Neural progenitor cell (in vitro differentiated cells): ENCODE results near the gene MED27. TPM values are rescaled to one million over a fixed set of nuclear protein-coding genes. Genes with fewer than 3 reads are reported as not detected.

Source experiments
- DNase-seq: peaks from one replicate; pipeline ENCODE4 v3.0.0-alpha.2; 2016; ENCODE audit warnings: low spot score
- H2AFZ ChIP-seq: fragments of 200-600 bp; sonication (generic); replicated peaks from 2 replicates; pipeline ENCODE4 v1.6.1; 2016; ENCODE audit warnings: antibody characterized with exemption
- H3F3A ChIP-seq: fragments of 200-600 bp; sonication (generic); 2 replicates; pipeline ENCODE4 v1.6.1; 2016; ENCODE audit warnings: antibody characterized with exemption, low read depth
- H3K27ac ChIP-seq: fragments of 200-600 bp; sonication (generic); 2 replicates; pipeline ENCODE4 v1.5.1; 2016; ENCODE audit warnings: mild to moderate bottlenecking
- H3K27me3 ChIP-seq: fragments of 200-600 bp; sonication (generic); 2 replicates; pipeline ENCODE4 v1.6.1; 2016; ENCODE audit warnings: mild to moderate bottlenecking, moderate library complexity
- H3K36me3 ChIP-seq: fragments of 200-600 bp; sonication (generic); 2 replicates; pipeline ENCODE4 v1.5.1; 2016
- H3K4me1 ChIP-seq: fragments of 200-600 bp; sonication (generic); 2 replicates; pipeline ENCODE4 v1.6.1; 2016; ENCODE audit warnings: mixed run types
- H3K4me2 ChIP-seq: fragments of 200-600 bp; sonication (generic); 2 replicates; pipeline ENCODE4 v1.6.1; 2016
- H3K4me3 ChIP-seq: fragments of 200-600 bp; sonication (generic); 2 replicates; pipeline ENCODE4 v1.5.1; 2016
- H3K79me2 ChIP-seq: fragments of 200-600 bp; sonication (generic); 2 replicates; pipeline ENCODE4 v1.6.1; 2016; ENCODE audit warnings: low read depth
- H3K9ac ChIP-seq: fragments of 200-600 bp; sonication (generic); 2 replicates; pipeline ENCODE4 v1.6.1; 2016
- H3K9me3 ChIP-seq: fragments of 200-600 bp; sonication (generic); 2 replicates; pipeline ENCODE4 v1.5.1; 2016; ENCODE audit warnings: low read depth
- H4K20me1 ChIP-seq: fragments of 200-600 bp; sonication (generic); 2 replicates; pipeline ENCODE4 v1.6.1; 2016; ENCODE audit warnings: low read depth
- H3K27ac Mint-ChIP-seq: 3 replicates; pipeline ENCODE4 v1.8.0; 2021; ENCODE audit warnings: mixed read lengths
- H3K27me3 Mint-ChIP-seq: 2 replicates; pipeline ENCODE4 v1.8.0; 2022; ENCODE audit warnings: low read depth, mild to moderate bottlenecking, inconsistent platforms, moderate library complexity, mixed read lengths; ENCODE audit not compliant: insufficient read depth
- H3K36me3 Mint-ChIP-seq: 3 replicates; pipeline ENCODE4 v1.8.0; 2021; ENCODE audit warnings: mixed read lengths
- H3K4me1 Mint-ChIP-seq: 3 replicates; pipeline ENCODE4 v1.8.0; 2021; ENCODE audit warnings: mixed read lengths
- H3K4me3 Mint-ChIP-seq: 3 replicates; pipeline ENCODE4 v1.8.0; 2021; ENCODE audit warnings: mild to moderate bottlenecking, moderate library complexity, mixed read lengths
- H3K9me3 Mint-ChIP-seq: 3 replicates; pipeline ENCODE4 v1.8.0; 2020; ENCODE audit warnings: mixed read lengths
- CTCF ChIP-seq: fragments of 200-600 bp; sonication (generic); IDR thresholded peaks from 2 replicates; pipeline ENCODE4 v1.5.1; 2017; ENCODE audit warnings: antibody characterized with exemption, mild to moderate bottlenecking
- EZH2 ChIP-seq: fragments of 200-600 bp; sonication (generic); IDR thresholded peaks from 2 replicates; pipeline ENCODE4 v1.6.1; 2017; ENCODE audit warnings: antibody characterized with exemption, mild to moderate bottlenecking, moderate library complexity
- EZH2phosphoT487 ChIP-seq: fragments of 200-600 bp; sonication (generic); IDR thresholded peaks from 2 replicates; pipeline ENCODE4 v1.6.1; 2017; ENCODE audit warnings: antibody characterized with exemption
- total RNA-seq: library from RNA; depleted of rRNA; stranded (reverse); fragments of >200 nt; gene quantifications from 2 replicates; pipeline ENCODE4 v1.2.3, GENCODE V29; 2015; ENCODE audit warnings: low replicate concordance

MED27 gene
- total RNA-seq, 1 donor from 2014 or later = 15.1 TPM

- H3K9me3 Mint-ChIP-seq = no peaks in the 10 kb centered on the region
- H3K9me3 ChIP-seq = no peaks in the 10 kb centered on the region
- H2AFZ ChIP-seq = no peak overlapping the region
- TF ChIP-seq EZH2phosphoT487 = no peak
- TF ChIP-seq CTCF = no peak
- TF ChIP-seq EZH2 = no peak
- no peaks in the 10 kb centered on the region for H3K27me3 Mint-ChIP-seq
- peak; percentile 33 for DNase-seq
- H3K4me3 Mint-ChIP-seq = no peak overlapping the region
- H3K36me3 Mint-ChIP-seq = no peaks in the 10 kb centered on the region
- H3F3A ChIP-seq = peaks cover 8% of the 10 kb centered on the region
- no peak overlapping the region for H3K4me3 ChIP-seq
- no peaks in the 10 kb centered on the region for H3K79me2 ChIP-seq
- no peak overlapping the region for H3K27ac Mint-ChIP-seq
- peaks cover 25% of the 10 kb centered on the region for H3K4me1 ChIP-seq
- peaks cover 52% of the 10 kb centered on the region for H3K4me1 Mint-ChIP-seq
- H3K9ac ChIP-seq = no peak overlapping the region
- no peaks in the 10 kb centered on the region for H3K27me3 ChIP-seq
- H3K36me3 ChIP-seq = no peaks in the 10 kb centered on the region
- H3K4me2 ChIP-seq = no peak overlapping the region
- H4K20me1 ChIP-seq = peaks cover 11% of the 10 kb centered on the region
- no peak overlapping the region for H3K27ac ChIP-seq
Measured at GRCh38 chr9:131961496-131961880, 118.2 kb downstream of the MED27 start.

GRCh38 chr9:131960851-131961495 lies 118.7 kb downstream of the MED27 start:
- no peak overlapping the region for H3K4me2 ChIP-seq
- Mint-ChIP-seq H3K4me3 (no peak overlapping the region), H3K36me3 (no peaks in the 10 kb centered on the region), H3K27ac (peak overlapping the region; percentile 21), H3K4me1 (peaks cover 52% of the 10 kb centered on the region), H3K9me3 (no peaks in the 10 kb centered on the region), H3K27me3 (no peaks in the 10 kb centered on the region)
- DNase-seq = peak; percentile 23
- no peaks in the 10 kb centered on the region for H3K36me3 ChIP-seq
- no peak for TF ChIP-seq EZH2phosphoT487
- TF ChIP-seq EZH2 = no peak
- TF ChIP-seq CTCF = no peak
- H3K79me2 ChIP-seq = no peaks in the 10 kb centered on the region
- no peak overlapping the region for H3K27ac ChIP-seq
- H3K4me1 ChIP-seq = peaks cover 25% of the 10 kb centered on the region
- H4K20me1 ChIP-seq = peaks cover 11% of the 10 kb centered on the region
- no peak overlapping the region for H3K9ac ChIP-seq
- H3F3A ChIP-seq = peaks cover 8% of the 10 kb centered on the region
- no peak overlapping the region for H3K4me3 ChIP-seq
- H2AFZ ChIP-seq = no peak overlapping the region
- H3K9me3 ChIP-seq = no peaks in the 10 kb centered on the region
- H3K27me3 ChIP-seq = no peaks in the 10 kb centered on the region

- H3K36me3 ChIP-seq = no peaks in the 10 kb centered on the region
- H3K79me2 ChIP-seq = no peaks in the 10 kb centered on the region
- no peaks in the 10 kb centered on the region for H3K27me3 ChIP-seq
- Mint-ChIP-seq H3K27ac (peak overlapping the region; percentile 34), H3K4me3 (no peak overlapping the region), H3K27me3 (no peaks in the 10 kb centered on the region), H3K36me3 (no peaks in the 10 kb centered on the region), H3K4me1 (peaks cover 45% of the 10 kb centered on the region), H3K9me3 (no peaks in the 10 kb centered on the region)
- no peak overlapping the region for H3K27ac ChIP-seq
- peaks cover 11% of the 10 kb centered on the region for H4K20me1 ChIP-seq
- no peak overlapping the region for H3K4me3 ChIP-seq
- no peak overlapping the region for H2AFZ ChIP-seq
- TF ChIP-seq EZH2phosphoT487 = no peak
- TF ChIP-seq EZH2 = no peak
- no peak for TF ChIP-seq CTCF
- no peak overlapping the region for H3K4me2 ChIP-seq
- peaks cover 18% of the 10 kb centered on the region for H3K4me1 ChIP-seq
- peaks cover 4% of the 10 kb centered on the region for H3F3A ChIP-seq
- no peak for DNase-seq
- H3K9ac ChIP-seq = no peak overlapping the region
- no peaks in the 10 kb centered on the region for H3K9me3 ChIP-seq
Measured at GRCh38 chr9:131960311-131960710, 119.4 kb downstream of the MED27 start.
